ENCODE results near the gene HBM. TPM values are rescaled to one million over a fixed set of nuclear protein-coding genes. Genes with fewer than 3 reads are reported as not detected.
"Not testable (repeated sequence)": the region's sequence is repeated elsewhere in the genome, so short reads cannot be mapped to it uniquely, and the experiment has no call there.

Gene HBM
- polyA plus RNA-seq, 2 of the 4 experiments (the other 2 are of a cell fraction) = not detected

- H3K9me3 ChIP-seq; H3K4me1 ChIP-seq; DNase-seq (ENCODE audit: low read depth in 1 of 2, low spot score in 1 of 2); H3K27ac ChIP-seq; FAIRE-seq; H3K4me3 ChIP-seq; H3K4me2 ChIP-seq; CTCF ChIA-PET; POLR2A ChIA-PET: not testable (repeated sequence)
- WGBS (ENCODE audit: missing lambda C conversion rate) = 98% methylated on average over 4 of the region's 6 CpGs
- ATAC-seq = peak; percentile 48 to 53; a peak in 5 of 6 replicates
Observed at GRCh38 chr16:153129-153521, 12.7 kb upstream of the HBM start.

- H3K4me1 ChIP-seq; H3K4me3 ChIP-seq; POLR2A ChIA-PET; FAIRE-seq; H3K27ac ChIP-seq; CTCF ChIA-PET; DNase-seq (ENCODE audit: low read depth in 1 of 2, low spot score in 1 of 2); H3K9me3 ChIP-seq: not testable (repeated sequence)
- ATAC-seq = peak; percentile 60 to 70
- peak overlapping the region; percentile 100; the same call in 2 of the 3 replicates for H3K4me2 ChIP-seq
- WGBS (ENCODE audit: missing lambda C conversion rate) = no CpG with 5 or more reads among the region's 74 CpGs
Observed at GRCh38 chr16:153550-154216, 12.1 kb upstream of the HBM start.

- CTCF ChIA-PET = interaction anchor here (0.9 to 1.5 kb wide), 3 partner anchors 11 to 58 kb away, joined by 3 to 5 read pairs (median 3); partner anchors contain the start of gene HBQ1
- H3K4me1 ChIP-seq = 0 out of 3 replicates have a peak, but pooled peaks cover 5% of the 10 kb centered on the region
- POLR2A ChIA-PET = no interaction called here
- peak overlapping the region; percentile 76 for H3K4me3 ChIP-seq
- peak overlapping the region; percentile 54 to 75; a peak in 4 of 6 replicates for H3K27ac ChIP-seq
- no peak for FAIRE-seq
- H3K4me2 ChIP-seq = peak overlapping the region; percentile 100
- H3K9me3 ChIP-seq = no peaks in the 10 kb centered on the region
- ATAC-seq = peak; percentile 62 to 69
- no peak for DNase-seq (ENCODE audit: low read depth in 1 of 2, low spot score in 1 of 2)
- TF ChIP-seq BHLHE40 (IDR thresholded peaks at IDR 0.05; ENCODE audit: low read depth, low read length) = no peak
- no peak for TF ChIP-seq ATOH8 (CRISPR knock-in tag; IDR thresholded peaks at IDR 0.05; ENCODE audit: low read depth)
- TF ChIP-seq CEBPB (IDR thresholded peaks at IDR 0.05) = no peak
- no peak for TF ChIP-seq HES2 (IDR thresholded peaks at IDR 0.05)
- TF ChIP-seq CHD2 (IDR thresholded peaks at IDR 0.05; ENCODE audit: low read length, partially characterized antibody) = no peak
- TF ChIP-seq CBX8 (IDR thresholded peaks at IDR 0.05) = no peak
- no peak for TF ChIP-seq PHF8 (IDR thresholded peaks at IDR 0.05; ENCODE audit: borderline replicate concordance, low read depth)
- no peak for TF ChIP-seq E2F6 (IDR thresholded peaks at IDR 0.05; ENCODE audit: borderline replicate concordance, low read depth)
- 16% methylated on average over 38 of the region's 59 CpGs for WGBS (ENCODE audit: missing lambda C conversion rate)
Observed at GRCh38 chr16:154217-155030, 11.4 kb upstream of the HBM start.

- no peak overlapping the region; a peak in 1 of 6 replicates for H3K27ac ChIP-seq
- no peak for ATAC-seq
- DNase-seq (ENCODE audit: low read depth in 1 of 2, low spot score in 1 of 2) = no peak
- WGBS (ENCODE audit: missing lambda C conversion rate) = 73% methylated on average over 7 of the region's 7 CpGs
- H3K9me3 ChIP-seq = no peaks in the 10 kb centered on the region
- ChIA-PET CTCF (interaction anchor here (0.9 to 1.9 kb wide), 5 partner anchors 11 to 58 kb away, joined by 3 to 5 read pairs (median 5); partner anchors contain the start of gene HBQ1), POLR2A (no interaction called here)
- peak overlapping the region; percentile 100 for H3K4me2 ChIP-seq
- FAIRE-seq = no peak
- H3K4me3 ChIP-seq = peak overlapping the region; percentile 76
- H3K4me1 ChIP-seq = 0 out of 3 replicates have a peak, but pooled peaks cover 5% of the 10 kb centered on the region
- TF ChIP-seq CBX8 (IDR thresholded peaks at IDR 0.05) = no peak
- no peak for TF ChIP-seq ZFP36 (IDR thresholded peaks at IDR 0.05; ENCODE audit: borderline replicate concordance, partially characterized antibody)
- no peak for TF ChIP-seq BCL3 (IDR thresholded peaks at IDR 0.05)
- TF ChIP-seq RNF2 (IDR thresholded peaks at IDR 0.05; ENCODE audit: borderline replicate concordance, low read depth) = no peak
- no peak for TF ChIP-seq KDM1A (IDR thresholded peaks at IDR 0.05; ENCODE audit: low read depth)
- no peak for TF ChIP-seq JUN (IDR thresholded peaks at IDR 0.05)
- no peak for TF ChIP-seq NFE2L2 (conservative IDR thresholded peaks at IDR 0.05; ENCODE audit: low read length)
- no peak for TF ChIP-seq PBX3 (IDR thresholded peaks at IDR 0.05)
- no peak for TF ChIP-seq TFCP2L1 (CRISPR knock-in tag; IDR thresholded peaks at IDR 0.05)
- TF ChIP-seq KDM5A (IDR thresholded peaks at IDR 0.05) = no peak
- no peak for TF ChIP-seq HOXB13 (CRISPR knock-in tag; IDR thresholded peaks at IDR 0.05; ENCODE audit: low read depth)
- TF ChIP-seq REST (IDR thresholded peaks at IDR 0.05) = no peak
- no peak for TF ChIP-seq SREBF2 (IDR thresholded peaks at IDR 0.05)
Observed at GRCh38 chr16:155031-155398, 10.8 kb upstream of the HBM start.

Data from A549 (cell line).